Epidermal melanocyte (primary cell): ENCODE measurements around the gene SMARCA4.

Experiments
- DNase-seq: peaks from one replicate; pipeline ENCODE4 v3.0.0; 2011; ENCODE audit warnings: low spot score; ENCODE audit not compliant: insufficient read length

SMARCA4 gene

GRCh38 chr19:11010041-11010440 lies 49.2 kb downstream of the SMARCA4 start:
- DNase-seq, result no peak

DNA sequence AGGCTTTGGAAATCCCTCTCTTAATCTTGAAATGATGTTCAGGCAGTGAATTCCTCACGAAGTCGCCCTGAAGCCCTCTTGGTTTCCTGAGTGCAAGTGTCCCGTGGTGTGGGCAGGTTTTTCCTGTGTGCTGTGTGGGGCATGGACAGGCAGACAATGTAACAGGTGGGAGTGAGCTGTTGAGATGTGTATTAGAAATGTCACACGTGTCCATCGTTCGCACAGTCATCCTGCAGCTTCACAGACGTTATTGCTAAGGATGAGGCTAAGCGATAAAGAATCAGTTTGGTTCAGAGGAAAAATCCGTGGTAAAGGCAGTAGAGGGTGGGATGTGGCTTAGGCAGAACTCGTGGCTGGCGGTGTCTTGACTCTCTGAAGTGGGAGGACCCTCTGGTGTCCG lies 51.7 kb downstream of the SMARCA4 start:
- DNase-seq, result no peak

DNA sequence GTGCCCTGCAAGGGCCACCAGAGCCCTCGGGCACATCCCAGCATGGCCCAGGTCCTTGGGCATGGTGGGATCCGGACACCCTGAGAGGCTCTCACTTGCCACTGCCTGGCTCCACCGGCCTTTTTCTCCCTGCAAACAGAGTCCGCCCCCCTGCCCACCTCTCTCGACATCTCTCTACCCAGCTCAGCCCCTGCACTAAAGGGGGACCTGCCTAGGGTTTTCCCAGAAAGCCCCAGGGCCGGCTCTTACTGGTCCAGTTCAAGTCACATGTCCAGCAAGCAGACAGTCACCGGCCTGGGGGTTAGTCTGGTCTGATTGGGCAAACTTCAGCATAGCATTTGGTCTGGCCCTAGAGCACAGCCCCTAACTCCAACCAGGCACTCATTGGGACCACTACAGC lies 52.9 kb downstream of the SMARCA4 start:
- DNase-seq, result no peak

DNA sequence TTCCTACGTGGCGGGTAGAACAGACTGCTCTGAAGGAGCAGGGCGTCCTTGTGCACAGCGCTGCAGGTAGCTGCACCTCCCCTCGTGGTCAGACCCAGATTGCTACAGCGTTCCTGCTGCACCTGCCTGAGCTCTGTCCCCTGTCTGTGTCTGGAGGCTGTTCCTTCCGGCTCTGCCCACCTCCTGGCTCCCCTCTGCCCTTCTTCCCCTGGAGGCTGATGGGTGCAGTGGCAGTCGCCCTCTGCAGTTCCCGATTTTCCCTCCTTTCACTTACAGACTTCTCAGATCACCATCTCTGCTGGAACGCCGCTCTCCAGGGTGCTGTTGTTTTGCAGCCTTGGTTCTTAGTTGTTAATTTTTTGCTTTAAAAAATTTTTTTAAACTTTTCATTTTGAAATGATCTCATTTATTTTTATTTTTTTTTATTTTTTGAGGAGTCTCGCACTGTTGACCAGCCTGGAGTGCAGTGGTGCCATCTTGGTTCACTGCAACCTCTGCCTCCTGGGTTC lies 53.6 kb downstream of the SMARCA4 start:
- DNase-seq, result no peak

GRCh38 chr19:11016631-11017030 lies 55.8 kb downstream of the SMARCA4 start:
- no peak for DNase-seq

DNA sequence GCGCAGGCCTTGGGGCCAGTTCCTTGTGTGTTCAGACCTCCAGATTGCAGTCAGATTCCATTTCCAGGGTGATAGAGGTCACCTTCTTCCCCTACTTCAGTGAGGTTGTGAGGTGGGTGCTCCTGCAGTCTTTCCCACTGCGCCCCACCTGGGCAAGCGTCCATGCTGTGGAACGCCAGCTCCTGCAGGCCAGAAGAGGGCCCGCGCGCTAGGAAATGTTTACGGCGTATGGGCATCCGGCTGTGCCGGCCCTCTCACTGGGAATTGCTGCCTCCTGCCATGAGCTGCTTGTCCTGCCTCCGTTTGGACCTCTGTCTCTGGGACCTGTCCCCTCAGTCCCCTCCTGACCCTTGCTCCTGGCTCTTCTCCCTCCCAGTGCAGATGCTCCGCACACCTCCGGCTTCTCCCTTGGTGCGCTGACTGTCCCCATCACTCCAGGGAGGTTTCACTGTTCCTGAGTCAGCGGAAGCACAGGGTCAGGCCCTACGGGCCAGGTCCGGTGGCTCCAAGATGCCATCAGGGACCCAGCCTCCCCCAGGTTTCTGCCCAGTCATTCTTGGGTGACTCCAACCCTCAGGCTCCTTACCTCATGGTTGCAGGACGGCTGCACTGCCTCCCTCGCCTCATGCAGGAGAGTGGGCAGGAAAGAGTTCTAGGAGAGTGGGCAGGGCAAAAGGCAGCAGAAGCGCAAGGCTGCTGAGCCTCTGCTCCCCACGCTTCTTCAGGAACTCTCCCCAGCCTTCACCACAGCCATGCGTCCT lies 56.6 kb downstream of the SMARCA4 start:
- DNase-seq, result no peak

- DNase-seq, result no peak
Observed at GRCh38 chr19:11018179-11018578, 57.3 kb downstream of the SMARCA4 start.

DNA sequence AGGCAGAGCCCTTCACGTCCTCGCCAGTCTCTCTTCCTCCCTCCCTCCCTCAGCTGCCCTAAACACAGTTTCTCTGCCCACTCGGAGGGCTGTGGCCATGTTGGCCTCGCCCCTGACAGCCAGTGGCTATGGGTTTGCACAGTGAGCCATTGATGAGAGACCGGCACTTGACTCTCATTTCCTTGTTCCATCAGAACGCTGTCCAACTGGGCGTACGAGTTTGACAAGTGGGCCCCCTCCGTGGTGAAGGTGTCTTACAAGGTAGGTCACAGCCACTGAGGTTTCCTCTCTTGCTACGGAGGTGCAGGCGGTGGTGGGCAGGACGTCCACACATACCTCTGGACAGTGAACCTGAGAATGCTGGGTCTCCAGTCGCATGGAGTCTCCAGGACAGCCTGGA lies 57.9 kb downstream of the SMARCA4 start:
- no peak for DNase-seq

DNA sequence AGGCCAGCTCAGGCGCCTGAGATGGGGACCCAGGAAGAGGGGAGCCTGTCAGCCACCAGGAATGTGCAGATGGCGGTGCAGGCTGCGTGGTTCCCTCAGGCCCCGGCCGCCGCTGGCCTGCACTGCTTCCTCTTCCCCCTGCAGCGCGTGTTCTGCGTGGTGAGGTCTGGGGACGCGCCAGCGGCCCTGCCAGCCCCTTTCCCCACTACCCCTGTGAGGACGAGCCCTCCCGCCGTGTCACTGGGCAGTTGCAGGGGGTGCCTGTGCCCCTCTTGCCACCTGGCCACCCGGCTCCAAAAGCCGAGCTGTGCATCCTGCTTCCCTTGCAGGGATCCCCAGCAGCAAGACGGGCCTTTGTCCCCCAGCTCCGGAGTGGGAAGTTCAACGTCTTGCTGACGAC lies 58.4 kb downstream of the SMARCA4 start:
- DNase-seq, result no peak

DNA sequence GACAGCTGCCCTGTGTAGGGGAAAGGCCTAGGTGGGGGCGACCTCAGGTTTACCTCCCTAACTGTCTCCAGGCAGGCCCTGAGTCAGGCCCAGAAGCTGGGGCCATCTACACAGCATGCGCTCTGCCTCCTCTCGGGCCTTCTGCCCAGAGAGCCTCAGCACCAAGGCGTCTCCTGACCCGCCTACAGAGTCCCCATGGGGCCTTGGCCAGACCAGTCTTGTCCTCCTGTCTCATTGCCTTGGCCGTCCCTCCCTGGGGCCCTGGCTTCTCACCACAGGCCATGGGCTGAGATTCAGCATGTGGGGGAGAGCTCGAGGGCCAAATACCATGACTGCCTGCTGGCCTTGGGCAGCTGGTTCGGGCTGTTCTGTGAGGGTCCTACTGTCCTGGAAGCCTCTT lies 59.0 kb downstream of the SMARCA4 start:
- DNase-seq, result no peak

DNA sequence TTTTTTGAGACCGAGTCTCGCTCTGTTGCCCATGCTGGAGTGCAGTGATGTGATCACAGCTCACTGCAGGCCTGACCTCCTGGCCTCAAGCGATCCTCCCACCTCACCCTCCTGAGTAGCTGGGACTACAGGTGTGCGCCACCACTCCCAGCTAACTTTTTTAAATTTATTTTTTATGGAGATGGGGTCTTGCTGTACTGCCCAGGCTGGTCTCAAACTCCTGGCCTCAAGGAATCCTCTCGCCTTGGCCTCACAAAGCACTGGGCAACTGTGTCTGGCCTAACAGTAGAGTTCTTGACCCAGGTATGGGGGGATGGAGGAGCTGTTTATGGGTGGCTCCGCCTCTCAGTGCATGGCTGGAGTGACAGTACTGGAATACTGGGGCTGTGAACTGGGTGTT lies 59.6 kb downstream of the SMARCA4 start:
- no peak for DNase-seq

DNA sequence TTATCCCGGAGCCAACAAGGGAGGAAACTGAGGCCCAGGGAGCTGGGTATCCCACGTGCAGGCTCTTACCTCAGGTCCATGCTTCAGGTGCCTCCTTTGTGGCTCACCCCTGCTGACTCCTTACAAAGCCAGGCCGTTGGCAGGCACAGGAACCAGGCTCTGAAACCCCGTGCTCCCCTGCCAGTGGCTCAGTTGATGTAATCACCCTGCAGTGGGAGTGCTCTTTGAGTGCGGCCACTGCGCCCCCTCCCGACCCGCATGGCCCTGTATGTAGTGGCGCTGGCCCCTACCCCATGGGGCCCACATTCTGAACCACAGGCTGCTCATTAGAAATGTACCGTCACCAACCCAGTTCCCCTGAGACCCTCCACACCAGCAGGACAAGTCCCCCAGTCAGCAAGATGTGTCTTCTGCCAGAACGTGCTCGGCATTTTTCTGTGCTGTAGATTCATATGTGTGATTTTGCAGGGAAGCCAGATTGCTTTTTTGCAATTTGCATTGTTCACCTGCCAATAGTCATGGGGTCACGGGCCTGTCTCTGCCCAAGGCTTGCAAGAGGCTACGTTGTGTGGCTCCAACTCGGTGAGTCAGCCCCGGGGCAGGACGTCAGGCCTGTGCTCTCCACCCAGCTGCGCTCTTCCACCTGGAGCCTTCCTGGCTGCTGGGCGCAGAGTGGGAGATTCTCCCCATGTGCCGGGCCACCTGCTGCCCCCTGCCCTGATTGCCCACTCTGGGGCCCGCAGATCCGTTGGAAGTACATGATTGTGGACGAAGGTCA lies 60.3 kb downstream of the SMARCA4 start:
- DNase-seq, result no peak

GRCh38 chr19:11021760-11022144 lies 60.9 kb downstream of the SMARCA4 start:
- DNase-seq, result no peak

- no peak for DNase-seq
Observed at GRCh38 chr19:11023016-11023415, 62.2 kb downstream of the SMARCA4 start.

DNA sequence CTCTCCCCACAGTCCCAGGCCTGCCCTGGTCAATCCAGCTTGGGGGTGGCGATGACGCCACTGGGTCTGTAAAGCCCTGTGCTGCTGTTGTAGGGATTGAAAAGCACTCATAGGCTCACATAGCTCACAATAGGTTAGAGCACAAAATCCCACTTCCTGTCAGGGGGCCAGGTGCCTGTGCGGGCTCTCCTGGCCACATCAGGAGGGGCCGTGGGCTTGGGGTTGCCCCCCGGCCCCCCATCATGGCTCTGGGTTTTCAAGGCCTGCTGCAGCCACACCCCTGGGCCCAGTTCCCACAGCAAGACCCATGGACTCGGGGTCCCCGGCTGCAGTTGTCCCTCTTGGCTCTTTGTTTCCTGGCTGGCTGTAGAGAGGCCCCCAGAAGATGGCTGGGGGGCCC lies 62.9 kb downstream of the SMARCA4 start:
- no peak for DNase-seq

GRCh38 chr19:11024259-11024658 lies 63.4 kb downstream of the SMARCA4 start:
- no peak for DNase-seq

GRCh38 chr19:11025006-11025405 lies 64.2 kb downstream of the SMARCA4 start:
- DNase-seq, result no peak

DNA sequence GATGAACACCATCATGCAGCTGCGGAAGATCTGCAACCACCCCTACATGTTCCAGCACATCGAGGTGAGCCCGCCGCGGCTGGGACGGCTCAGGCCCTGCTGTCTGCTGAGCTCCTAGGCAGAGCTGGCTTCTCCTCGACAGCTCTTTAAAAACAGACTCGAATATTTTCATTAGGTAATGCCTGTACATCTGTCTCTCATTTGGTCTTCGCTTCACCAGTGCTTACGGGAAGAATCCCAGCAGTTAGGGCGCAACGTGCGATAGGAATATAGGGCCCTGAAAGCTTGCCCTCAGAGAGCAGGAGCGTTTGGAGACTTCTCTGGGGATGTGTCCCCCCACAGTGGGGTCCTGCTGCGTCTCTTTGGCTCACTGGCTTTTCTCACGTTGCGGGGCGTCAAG lies 64.6 kb downstream of the SMARCA4 start:
- DNase-seq, result no peak

DNA sequence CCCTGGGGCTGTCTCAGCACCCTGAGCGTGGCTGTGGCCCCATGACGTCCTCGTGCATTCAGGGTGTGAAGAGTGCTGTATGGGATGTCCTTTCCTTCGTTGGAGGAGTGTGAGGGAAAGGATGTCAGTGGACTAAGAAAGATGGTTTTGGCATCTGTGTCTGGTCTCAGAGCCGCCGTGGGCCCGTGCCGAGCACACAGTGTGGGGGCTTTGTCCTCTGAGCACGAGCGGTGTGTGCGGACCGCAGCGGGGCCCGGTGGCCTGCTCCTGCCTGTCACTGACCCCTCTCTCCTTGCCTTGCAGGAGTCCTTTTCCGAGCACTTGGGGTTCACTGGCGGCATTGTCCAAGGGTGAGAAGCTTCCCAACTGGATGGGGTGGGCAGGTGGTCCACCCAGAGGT lies 65.2 kb downstream of the SMARCA4 start:
- no peak for DNase-seq

GRCh38 chr19:11027381-11027780 lies 66.6 kb downstream of the SMARCA4 start:
- DNase-seq, result no peak

- DNase-seq, result no peak
Observed at GRCh38 chr19:11028146-11028545, 67.3 kb downstream of the SMARCA4 start.

DNA sequence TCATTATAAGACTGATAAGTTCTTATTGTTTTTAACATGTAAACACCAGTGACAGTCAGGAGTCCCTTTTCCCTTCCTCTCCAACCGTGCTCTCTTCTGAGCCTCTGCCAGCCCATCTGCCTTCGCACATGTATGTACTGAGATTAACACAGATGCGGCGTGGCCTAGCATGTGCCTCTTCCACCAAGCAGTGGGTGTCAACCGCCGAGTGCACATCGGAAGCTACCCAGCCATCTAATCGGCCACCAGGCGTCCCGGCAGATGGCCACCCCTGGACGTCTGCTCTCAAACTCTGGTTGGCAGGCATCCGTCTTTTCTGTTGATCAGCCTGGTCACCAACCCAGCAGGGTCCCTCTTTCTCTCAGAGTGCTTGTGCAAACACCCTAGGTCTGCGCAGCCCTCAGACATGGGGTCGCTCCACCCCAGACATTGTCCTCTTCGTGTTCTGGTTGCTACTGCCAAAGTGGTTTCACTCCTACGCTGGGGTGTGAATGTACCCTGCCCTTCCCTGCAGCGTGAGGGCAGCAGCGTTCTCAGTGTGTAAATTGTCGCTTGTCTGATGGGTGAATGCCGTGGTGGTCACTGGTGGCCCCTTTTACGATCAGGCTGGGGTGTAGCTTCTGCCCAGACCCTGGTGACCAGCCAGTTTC lies 70.7 kb downstream of the SMARCA4 start:
- no peak for DNase-seq
